ENCODE data around the gene TLE2.
"Not testable (repeated sequence)": the region's sequence is repeated elsewhere in the genome, so short reads cannot be mapped to it uniquely, and the experiment has no call there.

TLE2 gene

GRCh38 chr19:3055741-3056416 lies 26.8 kb upstream of the TLE2 start:
- DNase-seq: no peak

- DNase-seq: no peak
Observed at GRCh38 chr19:3054972-3055740, 26.1 kb upstream of the TLE2 start.

GRCh38 chr19:3054265-3054971 lies 25.3 kb upstream of the TLE2 start:
- DNase-seq: no peak

- DNase-seq: no peak
Observed at GRCh38 chr19:3053780-3054179, 24.7 kb upstream of the TLE2 start.

- DNase-seq: no peak
Observed at GRCh38 chr19:3053218-3053621, 24.1 kb upstream of the TLE2 start.

- DNase-seq: not testable (repeated sequence)
Observed at GRCh38 chr19:3050016-3050415, 20.9 kb upstream of the TLE2 start.

- no peak for DNase-seq
Observed at GRCh38 chr19:3049089-3049488, 20.0 kb upstream of the TLE2 start.

GRCh38 chr19:3048190-3048533 lies 19.1 kb upstream of the TLE2 start:
- DNase-seq: no peak

GRCh38 chr19:3047496-3048189 lies 18.6 kb upstream of the TLE2 start:
- peak; percentile 4 to 79 for DNase-seq

- no peak for DNase-seq
Observed at GRCh38 chr19:3046698-3047495, 17.8 kb upstream of the TLE2 start.

- DNase-seq: no peak
Observed at GRCh38 chr19:3045885-3046697, 17.0 kb upstream of the TLE2 start.

GRCh38 chr19:3045191-3045590 lies 16.1 kb upstream of the TLE2 start:
- DNase-seq: no peak

- DNase-seq: peak in 1 of 2 donors; percentile 18
Observed at GRCh38 chr19:3042621-3043267, 13.7 kb upstream of the TLE2 start.

GRCh38 chr19:3041761-3042620 lies 12.9 kb upstream of the TLE2 start:
- DNase-seq: peak in 1 of 2 donors; percentile 28

- no peak for DNase-seq
Observed at GRCh38 chr19:3041327-3041726, 12.2 kb upstream of the TLE2 start.

GRCh38 chr19:3039641-3040077 lies 10.6 kb upstream of the TLE2 start:
- no peak for DNase-seq

- no peak for DNase-seq
Observed at GRCh38 chr19:3039125-3039524, 10.0 kb upstream of the TLE2 start.

- DNase-seq: no peak
Observed at GRCh38 chr19:3038214-3038613, 9.1 kb upstream of the TLE2 start.

GRCh38 chr19:3036977-3037544 lies 8.0 kb upstream of the TLE2 start:
- not testable (repeated sequence) for DNase-seq

All from bone marrow (tissue), 2 donors.